NCI-H146 (cell line): ENCODE results near the gene CYFIP1.
"Not testable (repeated sequence)": the region's sequence is repeated elsewhere in the genome, so short reads cannot be mapped to it uniquely, and the experiment has no call there.

Experiments used
- DNase-seq: peaks from one replicate; lab custom pipeline; 2025; lab: John Stamatoyannopoulos, UW

Gene CYFIP1

DNA sequence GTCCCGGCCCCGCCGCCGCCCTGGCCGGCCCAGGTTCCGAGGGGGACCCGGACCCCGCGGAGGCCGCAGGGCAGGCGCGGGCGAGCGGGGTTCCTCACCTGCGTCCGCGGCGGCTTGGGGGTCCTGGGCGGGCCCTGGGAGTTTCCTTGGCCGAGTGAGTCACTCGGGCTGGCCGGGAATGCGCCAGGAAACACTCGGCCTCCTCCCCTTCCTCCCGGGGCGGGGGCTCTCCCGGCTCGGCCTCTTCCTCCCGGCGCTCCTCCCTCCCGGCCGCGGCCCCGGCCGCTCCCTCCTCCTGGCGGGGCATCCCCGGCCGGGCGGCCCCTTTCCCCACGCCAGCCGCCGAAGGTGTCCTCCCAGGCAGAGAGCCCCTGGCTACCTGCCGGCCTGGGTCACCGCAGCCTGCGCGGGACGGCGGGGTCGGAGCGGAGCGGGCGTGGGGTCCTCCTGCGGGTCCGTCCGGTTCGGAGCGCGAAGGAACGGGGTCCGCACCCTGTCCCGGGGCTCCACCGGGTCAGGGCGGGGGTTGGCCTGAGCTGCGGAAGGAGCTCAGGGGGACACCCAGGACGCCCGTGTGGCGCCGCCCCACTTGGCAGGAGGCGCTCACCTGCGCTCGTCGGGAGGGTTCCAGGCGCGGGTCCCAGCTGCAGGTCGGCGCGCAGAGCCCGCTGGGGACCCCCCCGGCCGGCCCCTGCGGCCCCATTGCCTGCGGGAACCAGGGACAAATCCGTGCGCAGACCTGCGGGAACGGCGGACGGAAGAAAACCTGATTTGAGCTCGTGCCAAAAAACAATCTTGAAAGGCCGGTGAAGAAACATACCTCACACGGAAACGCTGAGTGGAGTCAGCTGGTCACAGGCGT lies at the start of gene CYFIP1:
CYFIP1 (minus strand) TSS at position 180 of the 862 bp plus-strand sequence. CDS start 33,083 bp downstream, outside the sequence.
- peak; percentile 77 for DNase-seq

DNA sequence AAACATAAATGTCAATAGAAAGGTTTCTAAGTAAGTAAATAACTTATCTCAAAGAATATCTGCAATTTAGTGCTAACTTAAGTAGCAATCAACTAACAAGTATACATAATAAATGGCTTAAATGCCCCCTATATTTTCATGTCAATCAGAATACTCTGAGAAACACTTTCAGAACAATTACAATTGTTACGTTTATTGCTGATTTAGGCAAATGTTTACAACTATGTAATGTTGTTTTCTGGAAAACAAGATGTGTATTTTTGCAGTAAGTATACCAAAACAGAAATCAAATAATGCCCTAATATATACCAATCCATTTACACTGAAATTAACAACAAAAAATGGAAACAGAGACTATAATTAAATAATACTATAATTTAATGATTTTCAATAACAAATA lies 46.0 kb upstream of the CYFIP1 start:
- DNase-seq = no peak

DNA sequence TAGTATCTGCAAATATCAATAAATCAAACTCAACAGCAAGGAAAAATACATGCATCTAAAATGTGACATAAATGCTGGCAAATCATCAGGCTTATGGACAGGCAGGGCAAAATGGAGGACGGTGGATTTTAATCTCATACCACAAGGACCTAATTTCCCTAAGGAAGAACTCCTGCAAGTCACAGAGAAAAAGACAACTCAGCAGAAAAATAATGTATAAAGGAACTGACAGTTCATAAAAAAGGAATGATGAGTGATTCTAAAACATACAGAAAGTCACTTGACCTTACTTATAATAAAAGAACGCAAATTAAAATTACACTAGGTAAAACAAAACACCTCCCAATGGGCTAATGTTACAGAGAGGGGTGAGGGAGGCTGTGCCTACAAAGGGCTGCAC lies 42.0 kb upstream of the CYFIP1 start:
- DNase-seq = no peak

DNA sequence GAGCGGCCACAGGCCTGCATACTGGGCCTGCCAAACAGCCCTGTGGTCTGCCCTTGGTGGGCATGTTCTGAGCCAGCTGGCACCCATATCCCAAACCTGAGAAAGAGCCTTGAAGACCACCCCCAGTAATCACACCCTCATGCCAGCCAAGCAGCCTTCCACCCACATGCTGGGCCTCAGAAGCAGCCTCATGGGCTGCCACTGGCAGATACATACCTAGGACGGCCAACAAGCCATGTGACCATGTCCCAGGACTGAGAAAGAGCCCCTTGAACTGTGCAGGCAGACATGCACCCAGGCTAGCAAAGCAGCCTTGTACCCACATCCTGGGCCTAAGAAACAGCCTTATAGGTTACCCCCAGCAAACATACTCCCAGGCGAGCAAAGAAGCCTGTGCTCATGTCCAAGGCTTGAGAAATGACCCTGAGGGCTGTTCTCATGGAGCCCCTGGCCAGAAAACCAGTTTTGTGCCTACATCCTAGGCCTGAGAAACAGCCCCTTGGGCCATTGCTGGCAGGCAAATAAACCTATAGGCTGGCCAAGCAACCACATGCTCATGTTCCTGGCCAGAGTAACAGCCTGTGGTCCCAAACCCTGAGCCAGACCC lies 34.3 kb upstream of the CYFIP1 start:
- DNase-seq = no peak

DNA sequence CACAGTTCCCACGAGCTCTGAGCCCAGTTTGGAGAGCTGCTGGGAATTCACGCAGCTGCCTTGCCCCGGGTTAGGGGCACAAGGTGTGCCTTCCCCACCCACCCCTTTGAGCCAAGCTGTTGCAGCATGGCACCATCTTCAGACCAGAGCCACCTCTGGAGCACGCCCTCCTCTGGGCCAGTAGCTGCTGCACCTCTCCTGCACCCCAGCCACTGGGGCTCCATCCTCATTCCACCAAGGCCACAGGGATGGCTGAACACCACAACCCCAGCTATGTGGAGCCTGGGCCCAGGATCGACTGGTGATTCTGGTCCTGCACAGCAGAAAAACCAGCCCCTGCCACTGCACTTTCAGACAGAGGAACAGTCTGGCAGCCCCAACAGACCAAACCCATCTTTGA lies 33.5 kb upstream of the CYFIP1 start:
- no peak for DNase-seq

DNA sequence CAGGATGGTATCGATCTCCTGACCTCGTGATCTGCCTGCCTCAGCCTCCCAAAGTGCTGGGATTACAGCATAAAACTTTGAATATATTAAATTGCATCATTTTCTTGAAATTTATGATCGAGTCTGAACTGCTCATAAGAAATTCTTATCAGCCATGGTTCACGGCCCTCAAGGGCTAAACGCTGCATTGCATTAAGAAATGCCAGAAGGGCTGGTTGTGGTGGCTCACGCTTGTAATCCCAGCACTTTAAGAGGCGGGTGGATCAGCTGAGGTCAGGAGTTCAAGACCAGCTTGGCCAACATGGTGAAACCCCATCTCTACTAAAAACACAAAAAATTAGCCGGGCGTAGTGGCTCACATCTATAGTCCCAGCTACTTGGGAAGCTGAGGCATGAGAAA lies 32.4 kb upstream of the CYFIP1 start:
- not testable (repeated sequence) for DNase-seq

DNA sequence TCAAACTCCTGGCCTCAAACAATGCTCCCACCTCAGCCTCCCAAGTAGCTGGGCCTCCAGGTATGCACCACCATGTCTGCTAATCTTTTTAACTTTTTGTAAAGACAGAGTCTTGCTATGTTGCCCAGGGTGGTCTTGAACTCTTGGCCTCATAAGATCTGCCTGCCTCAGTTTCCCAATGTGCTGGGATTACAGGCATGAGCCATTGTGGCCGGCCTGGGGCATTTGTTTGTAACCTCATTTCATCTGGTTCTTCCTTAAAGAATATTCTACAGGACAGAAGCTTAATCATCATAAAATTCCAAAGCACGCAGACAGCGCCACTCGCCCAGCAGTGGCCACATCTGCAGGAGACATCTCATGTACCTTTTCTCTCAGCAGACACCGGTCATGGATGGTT lies 23.6 kb upstream of the CYFIP1 start:
- no peak for DNase-seq

DNA sequence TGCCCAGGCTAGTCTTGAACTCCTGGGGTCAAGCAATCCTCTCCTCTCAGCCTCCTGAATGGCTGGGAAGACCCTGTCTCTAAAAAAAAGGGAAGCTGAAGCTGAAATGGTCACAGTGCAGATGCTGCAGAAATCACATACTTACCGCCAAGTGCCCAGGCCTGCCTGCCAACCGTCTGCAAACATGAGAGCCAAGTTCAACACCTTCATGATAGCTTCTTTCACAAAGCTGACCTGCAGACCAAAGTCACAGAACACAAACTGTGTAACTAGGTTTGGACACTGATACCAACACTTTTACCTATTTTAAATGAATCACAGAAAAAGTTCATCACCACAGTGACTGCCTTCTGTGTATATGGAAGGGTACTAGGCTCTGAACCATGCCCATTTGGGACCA lies 22.8 kb upstream of the CYFIP1 start:
- no peak for DNase-seq

DNA sequence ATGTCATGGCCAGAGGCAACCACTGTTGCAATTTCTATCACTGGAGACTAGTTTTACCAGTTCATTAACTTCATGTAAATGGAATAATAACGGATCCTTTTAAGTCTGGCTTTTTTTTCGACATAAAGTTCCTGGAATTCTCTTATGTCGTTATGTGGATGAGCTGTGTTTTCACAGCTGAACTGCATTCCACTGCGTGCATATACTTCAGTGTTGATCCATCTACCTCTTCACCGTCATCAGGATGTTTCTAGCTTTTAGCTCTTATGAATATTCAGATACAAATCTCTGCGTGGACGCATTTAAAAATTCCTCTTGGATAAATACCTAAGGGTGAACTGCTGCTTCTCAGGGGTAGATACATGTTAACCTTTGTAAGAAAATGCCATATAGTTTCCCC lies 15.6 kb upstream of the CYFIP1 start:
- DNase-seq = no peak

DNA sequence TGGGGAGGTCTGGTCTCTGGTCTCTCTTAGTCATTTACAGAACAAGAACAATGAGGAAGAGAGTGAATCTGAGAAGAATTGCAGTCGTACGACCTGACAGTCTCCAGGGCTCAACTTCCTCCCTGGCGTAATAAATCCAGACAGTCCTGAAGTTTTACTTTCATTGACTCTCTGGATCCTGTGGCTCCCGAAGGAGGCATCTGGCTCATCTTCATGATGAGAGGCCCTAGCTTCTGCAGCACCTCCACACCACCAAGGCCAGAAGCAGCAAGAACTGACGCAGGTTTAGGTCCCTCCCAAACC lies 11.8 kb upstream of the CYFIP1 start:
- no peak for DNase-seq

DNA sequence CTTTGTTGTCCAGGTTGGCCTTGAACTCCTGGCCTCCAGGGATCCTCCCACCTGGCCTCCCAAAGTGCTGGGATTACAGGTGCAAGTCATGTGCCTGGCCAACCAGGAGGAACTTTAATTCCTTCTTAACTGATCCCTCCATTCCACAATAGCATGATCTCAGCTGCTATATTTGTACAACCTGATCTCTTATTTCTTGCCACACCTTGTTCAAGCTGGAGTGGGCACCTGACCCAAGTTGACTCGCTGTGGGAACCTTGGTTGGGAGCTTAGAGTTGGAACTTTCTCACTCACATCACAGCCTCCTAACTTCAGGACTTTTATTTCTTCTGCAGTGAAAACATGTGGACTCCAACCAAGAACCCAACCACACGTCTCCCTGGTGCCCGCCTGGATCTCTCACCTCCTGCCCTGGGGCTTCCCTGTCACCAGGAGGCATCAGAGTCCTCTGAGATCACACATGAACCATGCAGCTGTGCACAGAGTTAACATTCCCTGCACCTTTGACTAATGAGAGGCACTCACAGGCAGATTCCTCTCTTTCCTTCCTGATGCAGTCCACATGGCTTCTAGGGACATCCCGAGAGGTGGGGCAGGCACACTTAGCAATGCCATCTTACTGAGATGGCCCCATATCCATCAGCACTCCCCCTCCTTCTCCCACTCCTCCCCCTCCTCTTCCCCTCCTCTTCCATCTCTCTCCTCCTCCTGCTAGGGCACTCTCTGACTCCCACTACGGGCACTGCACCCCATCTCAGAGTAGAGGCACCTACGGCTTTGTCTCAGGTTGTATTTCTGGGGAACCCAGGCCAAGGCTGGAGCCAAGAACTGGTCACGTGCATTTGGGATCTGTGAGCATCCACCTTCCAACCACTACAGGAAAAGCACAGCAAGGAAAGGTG lies 9.7 kb upstream of the CYFIP1 start:
- no peak for DNase-seq

DNA sequence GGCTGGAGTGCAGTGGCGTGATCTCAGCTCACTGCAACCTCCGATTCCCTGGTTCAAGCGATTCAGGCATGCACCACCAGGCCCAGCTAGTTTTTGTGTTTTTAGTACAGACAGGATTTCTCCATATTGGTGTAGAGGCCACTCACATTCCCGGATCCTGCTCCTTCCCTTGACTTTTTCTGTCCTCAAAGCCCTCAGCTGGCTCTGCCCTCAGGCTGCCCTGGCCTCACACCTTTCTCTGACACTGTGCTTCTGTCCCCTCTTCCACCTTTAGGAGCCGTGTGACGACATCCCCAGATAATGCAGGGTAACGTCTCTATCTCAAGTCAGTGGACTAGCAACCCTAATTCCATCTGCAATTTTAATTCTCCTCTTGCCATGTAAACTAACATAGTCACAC lies 8.6 kb upstream of the CYFIP1 start:
- DNase-seq = no peak

DNA sequence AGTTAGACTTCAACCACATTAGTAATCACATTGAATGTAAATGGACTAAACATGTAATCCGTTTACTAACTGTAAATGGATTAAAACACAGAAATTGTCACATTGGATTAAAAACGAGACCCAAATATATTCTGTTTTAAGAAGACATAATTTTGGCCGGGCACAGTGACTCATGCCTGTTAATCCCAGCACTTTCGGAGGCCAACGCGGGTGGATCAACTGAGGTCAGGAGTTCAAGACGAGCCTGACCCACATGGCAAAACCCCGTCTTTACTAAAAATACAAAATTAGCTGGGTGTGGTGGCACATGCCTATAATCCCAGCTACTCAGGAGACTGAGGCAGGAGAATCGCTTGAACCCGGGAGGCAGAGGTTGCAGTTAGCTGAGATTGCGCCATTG lies 1.8 kb upstream of the CYFIP1 start:
- not testable (repeated sequence) for DNase-seq

DNA sequence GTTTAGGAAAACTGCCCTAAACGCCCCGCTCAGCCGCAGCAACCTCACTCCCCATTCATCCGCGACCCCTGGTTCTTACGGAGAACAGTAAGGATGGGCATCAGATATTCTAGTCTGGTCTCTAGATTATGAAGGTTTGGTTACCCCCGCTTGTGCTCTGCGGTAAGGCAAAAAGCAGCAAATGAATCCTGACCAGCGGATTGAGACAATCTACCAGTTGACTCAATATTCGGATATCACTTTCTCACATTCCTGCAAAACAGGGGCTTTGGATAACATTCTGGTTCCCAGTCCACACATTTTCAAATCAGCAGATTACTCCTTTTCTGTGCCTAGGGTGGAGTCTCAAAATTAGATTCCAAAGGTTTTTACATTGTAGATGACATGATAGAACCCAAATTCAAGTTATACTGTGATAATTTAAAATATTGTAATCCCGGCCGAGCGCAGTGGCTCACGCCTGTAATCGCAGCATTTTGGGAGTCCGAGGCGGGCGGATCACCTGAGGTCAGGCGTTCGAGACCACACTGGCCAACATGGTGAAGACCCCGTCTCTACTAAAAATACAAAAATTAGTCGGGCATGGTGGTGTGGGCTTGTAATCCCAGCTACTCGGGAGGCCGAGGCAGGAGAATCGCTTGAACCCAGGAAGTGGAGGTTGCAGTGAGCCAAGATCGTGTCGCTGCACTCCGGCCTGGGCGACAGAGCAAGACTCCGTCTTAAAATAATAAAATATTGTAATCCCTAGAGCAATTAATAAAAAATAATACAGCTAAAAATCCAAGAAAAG lies 1.1 kb upstream of the CYFIP1 start:
- DNase-seq = no peak

DNA sequence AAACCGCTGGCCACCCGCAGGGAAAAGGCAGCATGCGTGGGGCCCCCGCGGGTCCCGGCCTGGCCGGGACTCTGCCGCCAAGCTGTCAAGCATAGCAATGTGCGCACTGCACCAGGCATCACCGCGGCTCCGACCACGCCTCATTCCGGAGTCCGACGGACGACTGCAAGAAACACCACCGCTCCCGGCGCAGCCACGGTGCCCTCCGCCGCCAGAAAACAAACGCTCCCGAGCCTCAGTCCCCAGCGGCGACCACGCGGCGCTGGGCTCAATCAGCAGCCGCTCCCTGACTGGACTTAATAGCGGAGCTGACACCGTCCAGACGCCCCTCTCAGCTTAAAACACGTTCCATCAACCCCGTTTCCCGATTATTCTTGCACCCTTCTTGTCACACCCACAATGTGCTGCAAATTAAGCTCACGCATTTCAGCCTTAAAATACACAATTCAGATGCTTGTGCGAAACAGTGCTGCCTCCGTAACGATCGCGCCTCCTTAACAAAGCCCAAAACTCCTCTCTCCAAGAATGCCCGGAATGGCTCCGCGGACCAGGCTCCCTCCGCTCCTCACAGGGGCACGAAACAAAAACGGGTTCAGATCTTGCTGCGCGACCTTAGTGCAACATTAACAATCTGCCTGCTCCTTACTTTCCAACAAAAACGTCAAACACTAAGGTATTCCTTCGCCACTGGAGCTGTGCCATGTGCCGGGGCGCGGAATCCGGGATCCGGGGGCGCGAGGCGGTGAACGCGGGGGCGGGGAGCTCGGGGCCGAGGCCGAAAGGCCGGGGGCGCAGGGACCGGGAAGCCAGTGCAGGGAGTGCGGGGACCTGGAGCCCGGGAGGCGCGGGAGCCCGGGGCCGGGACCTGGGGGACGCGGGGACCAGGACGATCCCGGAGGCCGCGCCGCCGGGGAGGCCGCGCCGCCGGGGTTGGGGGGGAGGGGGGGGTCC lies 655 bp downstream of the CYFIP1 start:
- peak; percentile 57 for DNase-seq

DNA sequence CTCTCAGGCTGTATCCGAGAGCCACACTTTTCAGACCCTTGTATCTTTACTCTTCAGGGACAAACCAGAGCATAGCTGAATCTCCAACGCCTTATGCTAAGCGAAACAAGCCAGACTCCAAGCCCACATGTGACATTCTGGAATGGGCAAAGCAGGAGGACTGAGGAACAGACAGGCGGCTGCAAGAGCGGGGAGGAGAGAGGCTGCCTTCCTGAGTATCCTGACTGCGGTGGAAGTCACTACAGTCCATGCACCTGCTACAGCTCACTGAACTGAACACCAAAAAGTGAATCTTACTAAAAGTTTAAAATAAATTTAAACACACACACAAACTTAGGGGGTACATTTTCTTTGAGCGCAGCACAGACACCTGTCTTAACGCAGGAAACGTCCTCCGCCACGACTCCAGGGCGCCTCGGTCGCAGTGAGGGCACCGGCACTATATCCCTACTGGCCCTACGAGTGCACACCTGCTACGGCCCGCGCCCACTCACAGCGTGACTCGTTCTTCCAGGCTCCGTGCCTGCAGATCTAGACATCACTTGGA lies 1.4 kb downstream of the CYFIP1 start:
- peak; percentile 57 for DNase-seq

DNA sequence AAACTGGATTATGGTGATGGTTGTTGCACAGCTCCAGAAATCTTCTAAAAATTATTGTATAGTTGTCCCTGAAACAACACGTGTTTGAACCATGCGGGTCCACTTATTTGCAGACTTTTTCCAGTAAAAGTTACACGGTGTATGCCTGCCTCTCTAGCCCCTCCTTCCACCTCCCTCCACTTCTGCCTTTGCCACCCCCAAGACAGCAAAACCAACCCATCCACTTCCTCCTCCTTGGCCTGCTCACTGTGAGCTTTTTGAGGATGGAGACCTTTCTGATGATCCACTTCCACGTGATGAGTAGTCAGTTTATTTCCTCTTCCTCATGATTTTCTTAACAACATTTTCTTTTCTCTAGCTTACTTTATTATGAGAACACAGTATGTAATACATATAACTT lies 5.4 kb downstream of the CYFIP1 start:
- no peak for DNase-seq

DNA sequence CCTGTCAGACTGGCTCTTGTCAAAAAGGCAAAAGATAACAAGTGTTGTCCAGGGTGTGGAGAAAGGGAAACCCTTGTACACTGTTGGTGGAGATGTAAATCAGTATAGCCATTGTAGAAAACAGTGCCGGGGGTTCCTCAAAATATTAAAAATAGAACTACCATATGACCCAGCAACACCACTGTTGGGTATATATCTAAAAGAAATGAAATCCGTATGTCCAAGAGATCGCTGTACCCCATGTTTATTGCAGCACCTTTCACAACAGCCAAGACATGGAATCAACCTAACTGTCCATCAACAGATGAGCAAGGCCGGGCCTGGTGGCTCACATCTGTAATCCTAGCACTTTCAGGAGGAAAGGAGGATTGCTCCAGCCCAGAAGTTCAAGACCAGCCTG lies 6.2 kb downstream of the CYFIP1 start:
- no peak for DNase-seq

DNA sequence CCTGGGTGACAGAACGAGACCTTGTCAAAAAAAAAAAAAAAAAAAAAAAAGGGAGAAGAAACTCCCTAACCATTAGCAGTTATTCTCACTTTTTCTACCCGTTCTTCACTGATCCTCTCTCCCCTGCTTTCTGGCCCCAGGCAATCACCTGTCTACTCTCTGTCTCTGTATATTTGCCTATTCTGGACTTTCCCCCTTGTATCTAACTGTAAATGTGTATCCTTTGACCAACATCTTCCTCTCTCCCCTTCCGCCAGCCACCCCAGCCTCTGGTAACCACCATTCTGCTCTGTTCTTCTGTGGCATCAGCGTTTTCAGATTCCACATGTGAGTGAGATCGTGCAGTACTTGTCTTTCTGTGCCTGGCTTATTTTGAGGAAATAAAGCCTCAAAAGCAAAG lies 6.9 kb downstream of the CYFIP1 start:
- peak; percentile 12 for DNase-seq

DNA sequence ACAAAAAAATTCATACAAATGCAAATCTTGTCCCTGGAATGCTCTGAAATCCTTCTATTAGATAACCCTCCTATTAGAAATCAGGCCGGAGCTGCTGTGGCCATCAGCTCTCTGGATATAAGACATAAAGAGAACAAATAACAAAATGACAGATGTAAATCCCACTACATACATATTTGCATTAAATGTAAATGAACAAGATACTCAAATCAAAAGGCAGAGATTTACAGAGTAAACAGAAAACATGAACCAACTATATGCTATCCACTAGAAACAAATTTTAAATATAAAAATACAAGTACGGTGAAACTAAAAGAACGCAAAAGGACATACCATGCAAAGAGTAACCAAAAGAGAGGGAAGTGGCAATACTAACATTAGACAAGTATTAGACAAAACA lies 10.7 kb downstream of the CYFIP1 start:
- no peak for DNase-seq

DNA sequence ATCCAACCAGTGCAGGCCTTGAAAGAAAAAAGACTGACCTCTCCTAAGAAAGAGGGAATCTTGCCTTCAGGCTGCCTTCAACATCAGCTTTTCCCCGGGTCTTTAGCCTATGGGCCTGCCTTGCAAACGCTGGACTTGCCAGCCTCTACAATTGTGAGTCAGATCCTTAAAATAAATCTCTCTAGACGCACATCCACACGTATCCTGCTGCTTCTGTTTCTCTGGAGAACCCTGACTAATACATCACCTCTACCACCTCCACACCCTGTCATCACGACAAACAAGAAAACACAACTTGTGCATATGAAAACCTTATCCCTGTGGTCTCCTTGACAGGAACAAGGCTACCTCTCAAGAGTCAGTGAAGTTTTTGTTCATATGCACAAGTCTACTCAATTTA lies 11.8 kb downstream of the CYFIP1 start:
- DNase-seq = no peak
